Smooth muscle cell (in vitro differentiated cells): ENCODE measurements around the gene CCDC170. TPM values are rescaled to one million over a fixed set of nuclear protein-coding genes. Genes with fewer than 3 reads are reported as not detected.
A peak's percentile ranks its signal among the peaks of the same experiment; 100 is the strongest.
"Not testable (repeated sequence)": the region's sequence is repeated elsewhere in the genome, so short reads cannot be mapped to it uniquely, and the experiment has no call there.

ENCODE experiments used
- DNase-seq: peaks from one replicate; lab custom pipeline; 2025; ENCODE audit not compliant: unreplicated experiment; lab: John Stamatoyannopoulos, UW
- H2AFZ ChIP-seq: fragments of 200-600 bp; sonication (generic); 2 replicates; pipeline ENCODE4 v1.6.0; 2016; ENCODE audit warnings: antibody characterized with exemption, low read depth, mild to moderate bottlenecking
- H3F3A ChIP-seq: fragments of 200-600 bp; sonication (generic); 2 replicates; pipeline ENCODE4 v1.6.0; 2017; ENCODE audit warnings: antibody characterized with exemption, low read depth
- H3K27ac ChIP-seq: fragments of 200-600 bp; sonication (generic); 2 replicates; pipeline ENCODE4 v1.5.1; 2016; ENCODE audit warnings: low read depth, mild to moderate bottlenecking
- H3K27me3 ChIP-seq: fragments of 200-600 bp; sonication (generic); 2 replicates; pipeline ENCODE4 v1.6.1; 2016; ENCODE audit warnings: low read depth, mild to moderate bottlenecking
- H3K36me3 ChIP-seq: fragments of 200-600 bp; sonication (generic); 2 replicates; pipeline ENCODE4 v1.5.1; 2016; ENCODE audit warnings: low read depth
- H3K4me1 ChIP-seq: fragments of 200-600 bp; sonication (generic); 2 replicates; pipeline ENCODE4 v1.5.1; 2016; ENCODE audit warnings: low read depth
- H3K4me2 ChIP-seq: fragments of 200-600 bp; sonication (generic); 2 replicates; pipeline ENCODE4 v1.6.0; 2016; ENCODE audit warnings: mild to moderate bottlenecking
- H3K4me3 ChIP-seq: fragments of 200-600 bp; sonication (generic); 2 replicates; pipeline ENCODE4 v1.5.1; 2016; ENCODE audit warnings: mild to moderate bottlenecking
- H3K79me2 ChIP-seq: fragments of 200-600 bp; sonication (generic); 2 replicates; pipeline ENCODE4 v1.6.0; 2016; ENCODE audit warnings: low read depth, mild to moderate bottlenecking
- H3K9ac ChIP-seq: fragments of 200-600 bp; sonication (generic); 2 replicates; pipeline ENCODE4 v1.6.0; 2016; ENCODE audit warnings: low read depth
- H3K9me3 ChIP-seq: fragments of 200-600 bp; sonication (generic); replicated peaks from 2 replicates; pipeline ENCODE4 v1.5.1; 2016; ENCODE audit warnings: low read depth
- H4K20me1 ChIP-seq: fragments of 200-600 bp; sonication (generic); 2 replicates; pipeline ENCODE4 v1.6.0; 2016; ENCODE audit warnings: low read depth
- CTCF ChIP-seq: fragments of 200-600 bp; sonication (generic); IDR thresholded peaks from 2 replicates; pipeline ENCODE4 v1.5.1; 2017; ENCODE audit warnings: borderline replicate concordance, mild to moderate bottlenecking, antibody characterized with exemption; ENCODE audit not compliant: insufficient read depth, poor library complexity, severe bottlenecking
- WGBS: methylation state at CpG from one replicate; pipeline ENCODE4 v1.1.7; 2016; ENCODE audit warnings: low lambda C conversion rate; 5-methylcytosine and 5-hydroxymethylcytosine counted together
- polyA plus RNA-seq: library from polyadenylated mRNA; unstranded; fragments of >200 nt; fragmentation: Nextera tagmentation; extraction: Ambion mirVana; gene quantifications from 2 replicates; pipeline ENCODE4 v1.2.1, GENCODE V29; 2016
- total RNA-seq: library from RNA; depleted of rRNA; stranded (reverse); fragments of >200 nt; gene quantifications from 2 replicates; pipeline ENCODE4 v1.2.3, GENCODE V29; 2014

CCDC170 gene
- total and polyA plus RNA-seq, 2 experiments from 2014 or later, result 0.27 to 0.63 TPM

- peaks cover 38% of the 10 kb centered on the region for H3K79me2 ChIP-seq
- H4K20me1 ChIP-seq, result peaks cover 8% of the 10 kb centered on the region
- H3F3A ChIP-seq, result peaks cover 6% of the 10 kb centered on the region
- peak overlapping the region; percentile 87 for H3K4me2 ChIP-seq
- WGBS, result 4% methylated on average over 22 of the region's 22 CpGs
- H2AFZ ChIP-seq, result peak overlapping the region; percentile 15
- H3K36me3 ChIP-seq, result no peaks in the 10 kb centered on the region
- no peaks in the 10 kb centered on the region for H3K27me3 ChIP-seq
- no peaks in the 10 kb centered on the region for H3K9me3 ChIP-seq
- peak overlapping the region; percentile 42 for H3K27ac ChIP-seq
- peak overlapping the region; percentile 43 for H3K9ac ChIP-seq
- peaks cover 22% of the 10 kb centered on the region for H3K4me1 ChIP-seq
- peak overlapping the region; percentile 68 for H3K4me3 ChIP-seq
- TF ChIP-seq CTCF, result no peak
- DNase-seq, result no peak
Measured at GRCh38 chr6:151451417-151451949, 42.3 kb upstream of the CCDC170 start.

GRCh38 chr6:151451950-151452749 is 41.7 kb upstream of the CCDC170 start, which contains the start of gene RMND1:
Gene RMND1, minus strand, starts transcription at chr6:151452126. Its CDS starts 6,315 bp downstream, at chr6:151445811.
- Histone ChIP-seq H3K9ac (peak within 1 kb of the TSS; percentile 90), H2AFZ (peak within 1 kb of the TSS; percentile 93), H3K4me1 (peaks cover 19% of the 10 kb centered on the region), H3K9me3 (no peaks in the 10 kb centered on the region), H3K27ac (peak within 1 kb of the TSS; percentile 86), H3K27me3 (no peaks in the 10 kb centered on the region), H3K4me2 (peak within 1 kb of the TSS; percentile 95), H3K79me2 (peaks cover 38% of the 10 kb centered on the region), H3K4me3 (peak within 1 kb of the TSS; percentile 89), H3K36me3 (no peaks in the 10 kb centered on the region), H4K20me1 (peaks cover 8% of the 10 kb centered on the region), H3F3A (peaks cover 4% of the 10 kb centered on the region)
- no peak for TF ChIP-seq CTCF
- under 1% methylated on average over 74 of the region's 74 CpGs for WGBS
- DNase-seq, result peak; percentile 98

GRCh38 chr6:151452750-151453427 is 40.9 kb upstream of the CCDC170 start:
- DNase-seq, result no peak
- H3K4me3 ChIP-seq, result peak overlapping the region; percentile 89
- 2% methylated on average over 24 of the region's 24 CpGs for WGBS
- H3K79me2 ChIP-seq, result peaks cover 38% of the 10 kb centered on the region
- peaks cover 8% of the 10 kb centered on the region for H4K20me1 ChIP-seq
- no peak for TF ChIP-seq CTCF
- H3K27me3 ChIP-seq, result no peaks in the 10 kb centered on the region
- peaks cover 2% of the 10 kb centered on the region for H3K36me3 ChIP-seq
- peaks cover 19% of the 10 kb centered on the region for H3K4me1 ChIP-seq
- no peaks in the 10 kb centered on the region for H3F3A ChIP-seq
- peak overlapping the region; percentile 93 for H2AFZ ChIP-seq
- H3K9ac ChIP-seq, result peak overlapping the region; percentile 90
- no peaks in the 10 kb centered on the region for H3K9me3 ChIP-seq
- H3K27ac ChIP-seq, result peak overlapping the region; percentile 86
- peak overlapping the region; percentile 95 for H3K4me2 ChIP-seq

- H3K4me1 ChIP-seq, result peaks cover 19% of the 10 kb centered on the region
- not testable (repeated sequence) for H3K4me3 ChIP-seq, H3K4me2 ChIP-seq, H3F3A ChIP-seq, H3K27me3 ChIP-seq, H3K9me3 ChIP-seq, H4K20me1 ChIP-seq, H3K9ac ChIP-seq, H3K27ac ChIP-seq, H2AFZ ChIP-seq, DNase-seq
- peaks cover 29% of the 10 kb centered on the region for H3K79me2 ChIP-seq
- WGBS, result 50% methylated on average over 7 of the region's 10 CpGs
- H3K36me3 ChIP-seq, result peaks cover 14% of the 10 kb centered on the region
Measured at GRCh38 chr6:151455751-151456398, 37.9 kb upstream of the CCDC170 start.
